ENCODE data around the gene EEF1A1.

GRCh38 chr6:73506246-73506645, 14.6 kb downstream of the EEF1A1 start:
- no peak for TF ChIP-seq CTCF (IDR thresholded peaks at IDR 0.05)
- TF ChIP-seq POLR2AphosphoS5 (IDR thresholded peaks at IDR 0.05; ENCODE audit: insufficient read depth in 1 of 2, low read depth in 1 of 2), result no peak
- no peak for TF ChIP-seq POLR2A (IDR thresholded peaks at IDR 0.05)
